Stomach (tissue), 9 donors: ENCODE measurements around the gene REXO4. TPM values are rescaled to one million over a fixed set of nuclear protein-coding genes. Genes with fewer than 3 reads are reported as not detected.

Experiments used
- DNase-seq, 2 donors: peaks; one replicate each; pipeline versions ENCODE4 v3.0.0 to v3.0.0-alpha.2; 2013 to 2019
- H3K27ac ChIP-seq, 5 donors: fragments of 200-600 bp in 4 of 5; sonication (generic) in 4 of 5; one replicate each; pipeline ENCODE4 v1.5.1; 2013 to 2019; ENCODE audit warnings: mild to moderate bottlenecking in 1 of 5, moderate library complexity in 1 of 5
- H3K27me3 ChIP-seq, 3 donors: fragments of 200-600 bp; sonication (generic); one replicate each; pipeline ENCODE4 v1.5.1; 2017 to 2019; ENCODE audit warnings: mixed run types in 1 of 3
- H3K36me3 ChIP-seq, 4 donors: fragments of 200-600 bp; sonication (generic); 1 replicate in 3 of 4; 2 replicates in 1 of 4; pipeline ENCODE4 v1.5.1; 2016 to 2019
- H3K4me1 ChIP-seq, 4 donors: fragments of 200-600 bp; sonication (generic); one replicate each; pipeline ENCODE4 v1.5.1; 2016 to 2019
- H3K4me3 ChIP-seq, 4 donors: fragments of 200-600 bp; sonication (generic) in 3 of 4; one replicate each; pipeline ENCODE4 v1.5.1; 2016 to 2019; ENCODE audit warnings: mild to moderate bottlenecking in 1 of 4
- H3K9me3 ChIP-seq, 4 donors: fragments of 200-600 bp; sonication (generic); one replicate each; pipeline ENCODE4 v1.5.1; 2016 to 2019
- EP300 ChIP-seq: sonication (generic); formaldehyde crosslinking; IDR thresholded peaks from one replicate; pipeline ENCODE4 v1.6.1; 2017; ENCODE audit warnings: antibody characterized with exemption
- POLR2A ChIP-seq, 4 donors: fragments of 450-650 bp; IDR thresholded peaks; one replicate each; pipeline ENCODE4 v1.6.1; 2016; ENCODE audit warnings: antibody characterized with exemption in 4 of 4, control low read depth in 2 of 4, mild to moderate bottlenecking in 1 of 4, moderate library complexity in 1 of 4
- POLR2AphosphoS5 ChIP-seq, 3 donors: sonication (generic); formaldehyde crosslinking; IDR thresholded peaks; one replicate each; pipeline ENCODE4 v1.6.1; 2016; ENCODE audit warnings: antibody characterized with exemption in 3 of 3
- WGBS, 5 donors: extraction: QIAGEN DNeasy Blood & Tissue Kit in 3 of 5; methylation state at CpG; one replicate each; pipeline versions ENCODE4 v1.1.5 to v1.1.7; 2013 to 2018; 5-methylcytosine and 5-hydroxymethylcytosine counted together
- intact Hi-C: fragments of 100-400 bp; cut with DNase I; formaldehyde crosslinking; loops from one replicate; pipeline ENCODE4 v1.15.1; 2023; ENCODE audit warnings: low total_unique reads
- polyA plus RNA-seq, 3 donors: library from polyadenylated mRNA; stranded (reverse); fragments of 200-250 nt; gene quantifications; one replicate each; pipeline ENCODE4 v1.2.3, GENCODE V29; 2013
- total RNA-seq, 5 donors: library from RNA; depleted of rRNA; stranded (reverse); fragments of >200 nt; gene quantifications; one replicate each; pipeline versions ENCODE4 v1.1.0 to v1.2.3, GENCODE V29; 2014 to 2016
- TF ChIP-seq, protein P1 (sequence below), 7 experiments: fragments of 450-650 bp in 4 of 7; fragments of 200-600 bp in 3 of 7; sonication (generic) in 3 of 7; IDR thresholded peaks; one replicate each; pipeline ENCODE4 v1.5.1; 2016 to 2019; ENCODE audit warnings: antibody characterized with exemption in 7 of 7, control low read depth in 2 of 7, mild to moderate bottlenecking in 1 of 7
- donor health status: healthy with polysubstance abuse.
- donor health status: Bipolar disorder and iron deficiency.
- donor health status: healthy.

REXO4 gene
- total and polyA plus RNA-seq, 8 donors: 0.45 to 64.3 (median 12.9) TPM

DNA sequence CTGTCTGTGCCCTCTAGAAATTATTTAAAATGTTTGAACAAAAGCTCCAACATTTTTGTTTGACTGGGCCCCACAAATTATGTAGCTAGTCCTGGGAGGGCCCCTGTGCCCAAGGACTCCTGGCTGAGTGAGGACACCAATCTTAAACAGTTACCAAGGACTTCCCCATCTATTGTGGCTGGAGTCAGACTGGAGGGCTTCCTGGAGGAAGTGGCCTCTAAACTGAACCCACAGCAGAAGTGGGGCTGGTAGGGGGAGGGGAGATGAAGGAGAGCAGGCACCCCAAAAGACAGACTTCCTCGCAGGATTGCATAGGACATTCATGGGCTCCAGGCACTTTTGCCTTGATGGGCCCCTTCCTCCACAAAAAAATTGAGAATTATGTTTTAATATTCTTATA is 12.4 kb upstream of the REXO4 start:
- Histone ChIP-seq H3K36me3 (no peaks in the 10 kb centered on the region), H3K27me3 (peaks cover 0 to 45% (median 11%) of the 10 kb centered on the region in 3 donors), H3K4me1 (peaks cover 16 to 29% (median 26%) of the 10 kb centered on the region in 4 donors), H3K4me3 (no peak overlapping the region), H3K27ac (no peak overlapping the region), H3K9me3 (no peaks in the 10 kb centered on the region)
- intact Hi-C loops: no loop called here
- no peak for TF ChIP-seq POLR2A (IDR thresholded peaks at IDR 0.05)
- no peak for TF ChIP-seq EP300
- no peak for TF ChIP-seq POLR2AphosphoS5 (IDR thresholded peaks at IDR 0.05)
- TF ChIP-seq, protein P1, sequence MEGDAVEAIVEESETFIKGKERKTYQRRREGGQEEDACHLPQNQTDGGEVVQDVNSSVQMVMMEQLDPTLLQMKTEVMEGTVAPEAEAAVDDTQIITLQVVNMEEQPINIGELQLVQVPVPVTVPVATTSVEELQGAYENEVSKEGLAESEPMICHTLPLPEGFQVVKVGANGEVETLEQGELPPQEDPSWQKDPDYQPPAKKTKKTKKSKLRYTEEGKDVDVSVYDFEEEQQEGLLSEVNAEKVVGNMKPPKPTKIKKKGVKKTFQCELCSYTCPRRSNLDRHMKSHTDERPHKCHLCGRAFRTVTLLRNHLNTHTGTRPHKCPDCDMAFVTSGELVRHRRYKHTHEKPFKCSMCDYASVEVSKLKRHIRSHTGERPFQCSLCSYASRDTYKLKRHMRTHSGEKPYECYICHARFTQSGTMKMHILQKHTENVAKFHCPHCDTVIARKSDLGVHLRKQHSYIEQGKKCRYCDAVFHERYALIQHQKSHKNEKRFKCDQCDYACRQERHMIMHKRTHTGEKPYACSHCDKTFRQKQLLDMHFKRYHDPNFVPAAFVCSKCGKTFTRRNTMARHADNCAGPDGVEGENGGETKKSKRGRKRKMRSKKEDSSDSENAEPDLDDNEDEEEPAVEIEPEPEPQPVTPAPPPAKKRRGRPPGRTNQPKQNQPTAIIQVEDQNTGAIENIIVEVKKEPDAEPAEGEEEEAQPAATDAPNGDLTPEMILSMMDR (IDR thresholded peaks at IDR 0.05): no peak
- WGBS, 5 donors: 81 to 96% (median 95%) methylated on average over 1 of the region's 1 CpG
- DNase-seq: no peak

DNA sequence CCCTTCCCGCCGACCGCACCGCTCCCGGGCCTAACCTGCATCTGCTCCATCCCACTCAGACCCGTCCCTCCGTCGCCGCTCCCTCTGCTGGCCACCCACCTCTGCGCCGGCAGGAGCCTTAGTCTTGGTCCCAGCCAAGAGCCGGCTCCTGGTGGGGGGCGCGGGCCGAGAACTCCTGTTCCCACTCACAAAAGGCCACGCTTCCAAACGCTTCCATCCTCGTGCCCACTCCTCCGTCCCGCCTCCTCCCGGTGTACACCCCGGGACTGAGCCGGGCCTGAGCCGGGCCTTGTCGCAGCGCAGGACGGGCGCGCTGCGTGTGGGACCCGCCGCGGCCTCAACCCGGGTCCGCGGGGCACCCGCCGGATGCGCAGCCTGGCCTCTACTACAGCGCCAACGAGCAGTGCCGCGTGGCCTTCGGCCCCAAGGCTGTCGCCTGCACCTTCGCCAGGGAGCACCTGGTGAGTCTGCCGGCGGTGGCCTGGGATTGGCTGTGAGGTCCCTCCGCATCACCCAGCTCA is 11.9 kb upstream of the REXO4 start:
- intact Hi-C loops: no loop called here
- Histone ChIP-seq H3K27ac (no peak overlapping the region), H3K27me3 (peaks cover 0 to 46% (median 11%) of the 10 kb centered on the region in 3 donors), H3K36me3 (no peaks in the 10 kb centered on the region), H3K9me3 (no peaks in the 10 kb centered on the region), H3K4me1 (peaks cover 16 to 33% (median 28%) of the 10 kb centered on the region in 4 donors), H3K4me3 (no peak overlapping the region)
- DNase-seq: peak; percentile 65 to 83
- TF ChIP-seq, protein P1 (IDR thresholded peaks at IDR 0.05): peak in 5 of 7 experiments; percentile 19 to 53 (median 42)
- no peak for TF ChIP-seq POLR2AphosphoS5 (IDR thresholded peaks at IDR 0.05)
- TF ChIP-seq POLR2A (IDR thresholded peaks at IDR 0.05): no peak
- 21 to 38% (median 30%) methylated on average over 22 to 49 of the region's 49 CpGs for WGBS, 5 donors

DNA sequence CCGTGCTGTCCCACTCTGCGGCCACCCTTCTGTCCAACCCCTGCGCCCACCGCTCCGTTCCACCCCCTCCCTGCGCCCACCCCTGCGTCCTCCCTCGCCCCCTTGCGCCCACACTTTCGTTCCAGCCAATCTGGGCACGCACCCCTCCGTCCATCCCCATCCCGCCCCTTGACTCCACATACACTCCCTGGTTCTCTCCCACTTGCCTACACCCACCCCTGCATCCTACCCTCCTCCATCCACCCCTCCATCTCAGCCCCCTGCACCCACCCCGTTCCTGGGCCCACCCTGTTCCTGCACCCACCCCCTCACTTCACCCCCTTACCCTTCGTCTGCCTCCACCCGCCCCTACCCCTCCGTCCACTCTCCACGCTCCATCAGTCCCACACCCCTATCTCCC is 11.4 kb upstream of the REXO4 start:
- DNase-seq: no peak
- Histone ChIP-seq H3K27me3 (peaks cover 0 to 46% (median 11%) of the 10 kb centered on the region in 3 donors), H3K4me1 (peaks cover 18 to 38% (median 32%) of the 10 kb centered on the region in 4 donors), H3K9me3 (no peaks in the 10 kb centered on the region), H3K36me3 (no peaks in the 10 kb centered on the region), H3K4me3 (peak overlapping the region; percentile 39 to 49 (median 44)), H3K27ac (no peak overlapping the region)
- intact Hi-C loops: no loop called here
- no peak for TF ChIP-seq POLR2A (IDR thresholded peaks at IDR 0.05)
- TF ChIP-seq POLR2AphosphoS5 (IDR thresholded peaks at IDR 0.05): no peak
- TF ChIP-seq, protein P1 (IDR thresholded peaks at IDR 0.05): no peak
- TF ChIP-seq EP300: no peak
- WGBS, 5 donors: 5 to 24% (median 12%) methylated on average over 9 to 18 of the region's 18 CpGs

DNA sequence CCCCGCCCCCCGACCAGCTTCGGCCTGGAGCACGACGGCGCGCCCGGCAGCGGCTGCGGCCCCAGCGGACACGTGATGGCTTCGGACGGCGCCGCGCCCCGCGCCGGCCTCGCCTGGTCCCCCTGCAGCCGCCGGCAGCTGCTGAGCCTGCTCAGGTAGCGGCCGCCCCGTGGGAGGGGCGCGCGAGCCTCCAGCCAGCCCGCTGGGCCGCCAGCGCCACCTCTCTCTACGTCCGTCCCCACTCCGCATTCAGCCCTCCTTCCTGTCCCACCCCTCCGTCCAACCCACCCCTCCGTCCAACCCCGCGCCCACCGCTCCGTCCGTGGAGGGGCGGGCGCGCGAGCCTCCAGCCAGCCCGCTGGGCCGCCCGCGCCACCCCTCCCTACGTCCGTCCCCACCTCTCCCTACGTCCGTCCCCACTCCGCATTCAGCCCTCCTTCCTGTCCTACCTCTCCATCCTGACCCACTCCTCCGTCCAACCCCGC is 10.8 kb upstream of the REXO4 start:
- intact Hi-C loops: no loop called here
- 0 to 11% (median 1%) methylated on average over 7 to 57 of the region's 57 CpGs for WGBS, 5 donors
- Histone ChIP-seq H3K4me1 (peaks cover 23 to 43% (median 37%) of the 10 kb centered on the region in 4 donors), H3K27ac (peak overlapping the region in 2 of 5 donors; percentile 36 to 42), H3K27me3 (peaks cover 0 to 46% (median 11%) of the 10 kb centered on the region in 3 donors), H3K36me3 (no peaks in the 10 kb centered on the region), H3K4me3 (peak overlapping the region; percentile 39 to 49 (median 44)), H3K9me3 (no peaks in the 10 kb centered on the region)
- DNase-seq: peak; percentile 43 to 86
- TF ChIP-seq POLR2A (IDR thresholded peaks at IDR 0.05) (no peak), EP300 (no peak), POLR2AphosphoS5 (IDR thresholded peaks at IDR 0.05) (no peak)
- TF ChIP-seq, protein P1 (IDR thresholded peaks at IDR 0.05): no peak
